Right cardiac atrium (tissue), 5 donors: ENCODE data around the gene SH3PXD2A. TPM values are rescaled to one million over a fixed set of nuclear protein-coding genes. Genes with fewer than 3 reads are reported as not detected.

ENCODE experiments used
- ATAC-seq, 2 donors: fragments of 200-7000 bp; cut with Tn5 transposase; one replicate each; pipeline versions ENCODE4 v1.8.0 to v1.9.1; 2020; ENCODE audit warnings: moderate library complexity in 2 of 2, mild to moderate bottlenecking in 1 of 2
- DNase-seq, 3 donors: peaks; one replicate each; pipeline ENCODE4 v3.0.0-alpha.2; 2020
- H3K27ac ChIP-seq: one replicate; pipeline ENCODE4 v1.5.1; 2013; ENCODE audit warnings: mild to moderate bottlenecking, low read length, control low read depth, moderate library complexity
- H3K27me3 ChIP-seq: one replicate; pipeline ENCODE4 v1.6.1; 2013; ENCODE audit not compliant: control insufficient read depth, insufficient read depth
- H3K4me1 ChIP-seq: one replicate; pipeline ENCODE4 v1.6.1; 2013; ENCODE audit warnings: low read length; ENCODE audit not compliant: control insufficient read depth, insufficient read depth
- H3K4me3 ChIP-seq: one replicate; pipeline ENCODE4 v1.5.1; 2013; ENCODE audit warnings: low read length, control low read depth
- H3K9me3 ChIP-seq: one replicate; pipeline ENCODE4 v1.6.1; 2013; ENCODE audit warnings: low read length; ENCODE audit not compliant: control insufficient read depth
- WGBS: extraction: QIAGEN DNeasy Blood & Tissue Kit; methylation state at CpG from one replicate; pipeline ENCODE4 v1.1.7; 2013; 5-methylcytosine and 5-hydroxymethylcytosine counted together
- intact Hi-C, 4 donors: fragments of 100-400 bp; cut with DNase I; formaldehyde crosslinking; loops; one replicate each; pipeline versions ENCODE4 v1.11.0 to v1.14.0; 2022 to 2023
- polyA plus RNA-seq: library from polyadenylated mRNA; stranded (reverse); fragments of 200-250 nt; gene quantifications from one replicate; pipeline ENCODE4 v1.2.3, GENCODE V29; 2013
- total RNA-seq, 4 donors: library from RNA; stranded (reverse); fragmentation: NEBNext Ultra II Directional; extraction: Animal tissue kit (Norgen Biotek cat#: 25700); gene quantifications; one replicate each; pipeline ENCODE4 v1.2.1, GENCODE V29; 2021
- donor health status: healthy with polysubstance abuse.
- donor health status: DM: no; HTN: yes; CAD: no.
- donor health status: DM: no; HTN: no; CAD: no.
- donor health status: DM: no; HTN: yes; CAD: no; lungs with severe emphysema.
- donor health status: DM: yes; HTN: yes; CAD: no.

Gene SH3PXD2A
- total and polyA plus RNA-seq, 5 donors, result 13.5 to 31.7 (median 30.9) TPM

DNA sequence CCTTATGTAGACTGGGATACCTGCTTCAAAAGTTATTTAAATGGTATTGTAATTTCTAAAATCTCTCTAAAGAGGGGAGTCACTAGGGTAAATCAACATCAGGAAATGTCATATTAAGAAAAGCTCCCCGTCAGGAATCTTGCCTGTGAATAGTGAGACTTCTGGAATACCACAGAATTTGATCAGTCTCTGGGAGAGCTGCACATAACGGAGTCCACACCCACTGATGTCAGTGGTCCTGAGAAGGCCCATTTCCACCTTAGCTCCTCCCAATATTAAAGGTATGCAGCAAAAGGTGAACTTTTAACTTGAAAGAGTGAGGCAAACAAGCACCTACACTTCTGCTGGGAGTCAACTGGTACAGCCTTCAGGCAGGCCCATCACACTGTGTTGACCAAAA, 35.3 kb upstream of the SH3PXD2A start:
- intact Hi-C loops, result loop anchor here in 2 of 4 donors (10.0 kb wide), 2 partner anchors 74 to 314 kb away; partner anchors contain the start of gene SLK (in 1 of the 2)
- ATAC-seq, result no peak
- no peaks in the 10 kb centered on the region for H3K9me3 ChIP-seq
- no peak for DNase-seq
- H3K4me1 ChIP-seq, result peaks cover 5% of the 10 kb centered on the region
- WGBS, result 69% methylated on average over 2 of the region's 2 CpGs
- H3K27me3 ChIP-seq, result no peaks in the 10 kb centered on the region
- H3K27ac ChIP-seq, result peak overlapping the region; percentile 25
- no peak overlapping the region for H3K4me3 ChIP-seq

DNA sequence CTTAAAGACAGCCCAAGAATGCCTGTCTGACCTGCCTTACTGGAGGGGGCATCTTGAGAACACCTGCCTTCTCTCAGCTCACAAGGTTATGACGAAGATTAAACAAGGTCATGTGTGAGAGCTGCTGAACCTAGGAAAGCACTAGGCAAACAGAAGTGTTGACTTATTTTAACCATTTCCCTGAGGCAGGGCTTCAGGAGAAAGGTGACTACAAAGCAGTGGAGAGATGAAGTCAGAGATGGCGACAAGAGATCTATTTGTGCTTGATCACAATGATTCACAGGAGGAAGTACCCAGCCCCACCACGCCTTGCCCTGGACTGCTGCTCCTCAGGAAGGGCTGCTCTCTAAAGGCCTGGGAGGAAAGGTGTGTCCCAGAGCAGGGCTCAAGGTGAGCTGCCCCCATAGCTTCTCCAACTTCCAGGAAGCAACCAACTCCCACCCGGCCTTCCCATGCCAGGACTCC, 34.9 kb upstream of the SH3PXD2A start:
- peak overlapping the region; percentile 43 for H3K27ac ChIP-seq
- H3K27me3 ChIP-seq, result no peaks in the 10 kb centered on the region
- no peak overlapping the region for H3K4me3 ChIP-seq
- H3K4me1 ChIP-seq, result peaks cover 2% of the 10 kb centered on the region
- intact Hi-C loops, result loop anchor here in 2 of 4 donors (10.0 kb wide), 2 partner anchors 75 to 315 kb away; partner anchors contain the start of gene SLK (in 1 of the 2)
- DNase-seq (peak in 1 of 3 donors; percentile 47), ATAC-seq (peak; percentile 4 to 62)
- no peaks in the 10 kb centered on the region for H3K9me3 ChIP-seq
- 68% methylated on average over 4 of the region's 4 CpGs for WGBS

DNA sequence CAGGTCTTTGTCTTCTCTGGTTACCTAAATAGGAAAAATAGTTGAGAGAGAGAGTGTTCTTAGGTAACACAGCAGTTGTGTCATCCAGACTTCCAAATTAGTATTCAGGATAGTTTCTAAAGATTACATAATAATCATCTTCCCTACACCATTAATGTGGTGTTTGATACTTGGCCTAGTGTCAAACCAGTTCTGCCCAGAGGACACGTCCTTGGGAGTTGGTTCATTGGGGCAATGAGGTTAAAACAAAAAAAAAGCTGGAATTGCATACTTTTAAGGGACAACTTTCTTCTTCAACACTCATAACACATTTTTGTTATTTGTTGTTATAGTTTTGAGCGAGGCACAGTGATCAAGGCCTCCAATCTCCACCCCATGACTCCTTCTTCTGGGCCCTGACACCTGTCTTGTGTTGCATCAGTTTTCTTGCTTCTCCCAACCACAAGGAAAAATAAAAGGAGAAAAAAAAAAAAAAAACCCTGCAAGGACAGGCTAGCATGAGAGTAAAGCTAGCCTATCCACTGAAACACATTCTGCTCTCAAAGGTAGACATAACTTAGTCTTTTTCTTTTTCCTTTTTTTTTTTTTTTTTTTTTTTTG, 33.8 kb upstream of the SH3PXD2A start:
- DNase-seq (no peak), ATAC-seq (no peak)
- 72% methylated on average over 2 of the region's 2 CpGs for WGBS
- Histone ChIP-seq H3K4me1 (peaks cover 2% of the 10 kb centered on the region), H3K27ac (peak overlapping the region; percentile 45), H3K4me3 (no peak overlapping the region), H3K27me3 (no peaks in the 10 kb centered on the region), H3K9me3 (no peaks in the 10 kb centered on the region)
- intact Hi-C loops, result loop anchor here in 3 of 4 donors (5.0 to 10.0 kb wide), 6 partner anchors 98 to 326 kb away; partner anchors contain the start of gene SFR1 (in 2 of the 3)

DNA sequence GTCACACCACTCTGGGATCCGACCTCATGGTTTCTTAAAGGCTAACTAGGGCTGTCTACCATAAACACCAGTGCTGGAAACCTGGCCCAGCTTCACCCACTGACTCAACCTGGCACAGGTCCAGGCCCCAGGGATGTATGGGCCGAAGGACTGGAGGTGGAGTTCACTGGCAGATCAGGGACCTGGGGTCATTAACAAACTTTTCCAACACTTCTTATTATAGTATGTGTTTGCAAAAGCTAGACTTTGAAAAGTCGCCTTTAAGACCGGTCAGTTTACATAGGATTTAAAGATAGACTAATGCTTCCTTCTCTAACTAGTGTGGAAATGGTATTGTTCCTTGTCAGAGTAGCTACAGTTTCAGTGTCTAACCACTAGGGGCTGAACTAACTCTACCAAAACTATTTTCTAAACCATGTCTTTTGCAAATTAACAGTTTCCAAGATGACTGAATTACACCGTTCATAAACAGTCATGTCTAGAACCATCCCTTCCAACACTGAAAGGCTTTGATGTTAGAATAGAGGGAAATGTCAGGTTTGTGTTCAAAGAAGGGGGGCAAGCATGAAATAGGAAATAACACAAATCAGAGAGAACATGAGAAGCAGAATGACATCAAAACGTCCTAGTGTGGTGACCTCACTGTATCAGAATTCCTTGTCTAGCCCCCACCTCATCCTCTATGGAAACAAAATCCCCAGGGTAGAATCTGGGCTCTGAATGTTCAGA, 32.9 kb upstream of the SH3PXD2A start:
- H3K27me3 ChIP-seq, result no peaks in the 10 kb centered on the region
- no peaks in the 10 kb centered on the region for H3K9me3 ChIP-seq
- peaks cover 2% of the 10 kb centered on the region for H3K4me1 ChIP-seq
- DNase-seq, result peak; percentile 72 to 80 (median 78)
- intact Hi-C loops, result loop anchor here in 3 of 4 donors (5.0 to 10.0 kb wide), 6 partner anchors 99 to 327 kb away; partner anchors contain the start of gene SFR1 (in 2 of the 3)
- ATAC-seq, result peak; percentile 59 to 74
- WGBS, result 6% methylated on average over 6 of the region's 6 CpGs
- no peak overlapping the region for H3K4me3 ChIP-seq
- H3K27ac ChIP-seq, result peak overlapping the region; percentile 26

DNA sequence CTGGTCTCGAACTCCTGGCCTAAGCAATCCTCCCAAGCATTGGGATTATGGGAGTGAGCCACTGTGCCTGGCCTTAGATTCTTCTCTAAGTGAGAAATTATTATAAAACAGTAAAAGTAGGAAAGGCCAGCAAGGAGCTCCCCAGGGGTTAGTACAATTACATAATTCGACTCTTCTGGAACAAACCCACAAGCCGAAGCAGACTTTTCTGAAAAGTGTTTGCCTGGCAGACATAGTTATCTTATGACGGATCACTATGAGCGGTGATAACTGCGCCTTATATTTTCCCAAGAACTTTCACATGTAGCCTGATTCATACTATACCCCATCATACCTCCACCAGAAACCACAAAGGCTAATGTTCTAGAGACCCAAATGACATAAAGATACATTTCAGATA, 30.2 kb upstream of the SH3PXD2A start:
- no peaks in the 10 kb centered on the region for H3K4me1 ChIP-seq
- ATAC-seq (peak in 1 of 2 donors; percentile 14), DNase-seq (no peak)
- intact Hi-C loops, result loop anchor here in 3 of 4 donors (5.0 to 10.0 kb wide), 6 partner anchors 102 to 329 kb away; partner anchors contain the start of gene SFR1 (in 2 of the 3)
- H3K27ac ChIP-seq, result no peak overlapping the region
- H3K27me3 ChIP-seq, result no peaks in the 10 kb centered on the region
- WGBS, result 69% methylated on average over 6 of the region's 6 CpGs
- no peak overlapping the region for H3K4me3 ChIP-seq
- no peaks in the 10 kb centered on the region for H3K9me3 ChIP-seq

DNA sequence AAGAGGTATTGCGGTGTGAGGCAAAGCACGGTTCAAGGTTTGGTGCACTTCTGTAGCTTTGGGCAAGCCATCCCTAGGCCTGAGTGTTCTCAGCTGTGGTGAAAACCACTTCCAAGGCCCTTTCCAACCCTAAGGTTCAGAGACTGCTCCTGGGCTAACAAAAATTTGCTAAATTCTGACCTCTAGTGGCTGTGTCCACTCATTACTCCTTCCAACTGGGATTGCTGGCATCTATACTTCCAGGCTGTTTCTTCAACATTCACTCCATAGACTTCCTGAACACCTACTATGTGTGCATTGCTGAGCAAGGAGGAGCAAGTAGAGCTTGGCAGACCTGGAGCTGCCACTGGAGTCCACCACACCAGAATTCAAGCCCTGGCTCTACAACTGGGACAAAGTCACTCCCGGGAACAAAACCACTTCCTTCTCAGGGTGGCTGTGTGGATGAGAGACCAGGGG, 29.3 kb upstream of the SH3PXD2A start:
- intact Hi-C loops, result loop anchor here in 3 of 4 donors (5.0 to 10.0 kb wide), 6 partner anchors 103 to 330 kb away; partner anchors contain the start of gene SFR1 (in 2 of the 3)
- Histone ChIP-seq H3K9me3 (no peaks in the 10 kb centered on the region), H3K27me3 (no peaks in the 10 kb centered on the region), H3K4me3 (no peak overlapping the region), H3K4me1 (no peaks in the 10 kb centered on the region), H3K27ac (no peak overlapping the region)
- peak; percentile 47 to 58 for ATAC-seq
- DNase-seq, result no peak
- 70% methylated on average over 3 of the region's 3 CpGs for WGBS

DNA sequence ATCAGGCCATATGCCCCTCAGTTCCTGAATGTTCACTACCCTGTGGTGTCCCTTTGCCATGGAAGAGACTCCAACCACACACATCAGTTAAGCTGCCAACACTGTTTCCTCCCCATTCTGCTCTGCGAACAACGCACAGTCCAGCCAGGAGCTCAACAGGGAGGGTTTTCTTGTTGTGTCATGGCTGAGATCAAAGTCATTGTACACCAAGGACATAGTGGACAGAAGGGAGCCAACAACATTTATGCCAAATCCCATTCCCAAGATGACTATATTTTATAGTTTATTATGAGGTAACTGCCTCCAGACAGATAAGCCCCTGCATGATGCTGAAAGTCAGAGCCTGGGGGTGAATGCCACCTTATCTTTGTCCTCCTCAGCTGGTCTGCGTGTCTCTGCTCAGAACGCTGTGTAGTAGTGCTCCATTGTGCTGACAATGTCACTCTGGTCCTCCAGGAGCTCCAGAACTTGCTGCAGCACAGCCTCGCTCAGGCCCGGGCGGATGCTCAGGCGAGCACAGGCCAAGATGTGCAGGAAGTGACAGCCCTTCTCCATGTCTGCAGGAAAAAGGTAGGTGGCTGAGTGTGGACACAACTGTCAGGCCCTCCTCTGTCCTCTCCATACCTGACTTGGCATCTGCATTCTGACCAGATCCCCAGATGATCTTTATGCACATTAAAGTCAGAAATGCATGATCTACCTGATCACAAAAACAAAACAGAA, 27.1 kb upstream of the SH3PXD2A start:
- DNase-seq, result no peak
- H3K27ac ChIP-seq, result peak overlapping the region; percentile 53
- no peaks in the 10 kb centered on the region for H3K27me3 ChIP-seq
- WGBS, result 78% methylated on average over 8 of the region's 8 CpGs
- no peak for ATAC-seq
- no peak overlapping the region for H3K4me3 ChIP-seq
- no peaks in the 10 kb centered on the region for H3K4me1 ChIP-seq
- no peaks in the 10 kb centered on the region for H3K9me3 ChIP-seq
- intact Hi-C loops, result loop anchor here in 2 of 4 donors (10.0 kb wide), 3 partner anchors 122 to 332 kb away; partner anchors contain the start of gene SFR1 (in 1 of the 2)

DNA sequence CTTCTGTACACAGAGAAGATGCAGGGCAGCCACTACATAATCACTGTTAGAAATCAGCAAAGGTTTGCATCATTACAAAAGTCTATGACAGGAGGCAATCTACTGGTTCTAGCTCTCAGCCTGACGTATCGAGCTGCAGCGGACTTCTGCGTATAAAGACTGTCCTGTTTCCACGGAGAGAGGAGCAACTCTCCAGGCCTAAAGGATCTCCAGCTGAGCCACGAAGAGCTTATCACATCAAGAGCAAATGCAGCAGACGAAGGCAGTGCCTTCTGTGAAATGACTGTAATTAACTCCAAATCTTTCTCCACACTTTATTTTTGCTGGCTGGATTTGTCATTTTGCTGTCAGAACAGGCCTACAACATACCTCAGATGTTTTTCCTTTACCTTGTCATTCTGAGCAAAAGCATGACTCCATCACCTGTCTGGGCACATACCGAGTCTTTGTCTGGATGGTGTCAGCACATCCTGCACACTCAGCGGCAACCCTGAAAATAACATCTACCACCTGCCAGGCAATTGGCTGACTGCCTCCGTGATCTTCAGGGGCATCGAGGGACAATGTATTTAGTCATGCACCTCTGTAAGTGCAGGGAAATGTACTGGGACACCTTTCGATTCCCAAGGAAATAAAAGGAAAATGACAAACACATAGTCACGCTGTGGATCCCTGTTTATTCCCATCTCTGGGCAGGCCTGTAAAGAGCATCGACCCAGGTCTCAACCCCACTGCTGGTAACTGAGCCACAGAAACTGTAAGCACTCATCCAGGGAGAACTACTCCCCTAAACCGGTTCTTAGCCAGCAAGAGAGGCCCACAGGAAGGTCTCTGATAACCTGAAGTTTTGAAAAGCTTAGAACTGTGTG, 26.3 kb upstream of the SH3PXD2A start:
- intact Hi-C loops, result loop anchor here in 2 of 4 donors (10.0 kb wide), 3 partner anchors 123 to 333 kb away; partner anchors contain the start of gene SFR1 (in 1 of the 2)
- peak overlapping the region; percentile 53 for H3K27ac ChIP-seq
- no peak for DNase-seq
- H3K9me3 ChIP-seq, result no peaks in the 10 kb centered on the region
- no peak overlapping the region for H3K4me3 ChIP-seq
- H3K4me1 ChIP-seq, result no peaks in the 10 kb centered on the region
- no peak for ATAC-seq
- 70% methylated on average over 15 of the region's 15 CpGs for WGBS
- no peaks in the 10 kb centered on the region for H3K27me3 ChIP-seq

DNA sequence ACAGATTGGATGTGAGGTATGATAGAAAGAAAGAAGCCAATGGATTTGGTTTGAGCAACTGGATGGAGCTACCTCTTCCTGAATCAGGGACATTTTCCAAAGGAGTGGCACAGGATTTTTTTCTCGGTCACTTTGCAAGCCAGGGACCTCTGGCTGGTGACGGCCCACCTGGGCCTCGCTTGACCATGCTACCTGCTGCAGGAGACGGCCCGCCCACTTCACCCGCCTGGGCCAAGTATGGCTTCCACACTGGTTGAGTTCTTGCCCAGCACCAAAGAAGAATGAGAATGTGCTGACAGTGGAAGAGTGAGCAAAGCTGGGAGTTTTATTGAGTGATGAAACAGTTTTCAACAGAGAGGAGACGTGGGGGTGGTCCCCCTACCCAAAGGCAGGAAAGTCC, 24.5 kb upstream of the SH3PXD2A start:
- ATAC-seq, result no peak
- 98% methylated on average over 7 of the region's 7 CpGs for WGBS

DNA sequence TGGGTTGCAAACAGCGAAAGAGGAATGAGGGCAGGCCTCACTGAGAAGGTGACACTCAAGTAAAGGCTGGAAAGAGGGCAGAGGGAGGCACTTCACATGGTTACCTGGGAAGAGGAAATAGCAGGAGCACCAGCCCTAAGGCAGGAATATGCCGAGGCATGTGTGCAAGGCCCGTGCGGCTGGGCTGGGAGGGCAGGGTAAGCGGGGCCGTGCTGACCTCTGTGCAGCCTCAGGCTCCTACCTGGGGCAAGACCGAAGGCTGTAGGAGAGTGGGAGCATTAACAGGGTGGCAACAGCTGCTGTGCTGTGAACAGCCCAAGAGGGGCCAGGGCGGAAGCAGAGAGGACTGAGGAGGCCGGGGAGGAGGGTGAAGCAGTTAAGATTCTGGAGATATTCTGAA, 24.0 kb upstream of the SH3PXD2A start:
- Histone ChIP-seq H3K4me3 (no peak overlapping the region), H3K27me3 (no peaks in the 10 kb centered on the region), H3K9me3 (no peaks in the 10 kb centered on the region), H3K27ac (no peak overlapping the region), H3K4me1 (no peaks in the 10 kb centered on the region)
- intact Hi-C loops, result no loop called here
- ATAC-seq (peak; percentile 7 to 9), DNase-seq (no peak)
- WGBS, result 90% methylated on average over 9 of the region's 9 CpGs

More for the DNA sequence above, 24.5 kb upstream of the SH3PXD2A start:
- no peak overlapping the region for H3K27ac ChIP-seq
- H3K9me3 ChIP-seq, result no peaks in the 10 kb centered on the region
- no peaks in the 10 kb centered on the region for H3K4me1 ChIP-seq
- intact Hi-C loops, result loop anchor here in 2 of 4 donors (10.0 kb wide), 3 partner anchors 125 to 335 kb away; partner anchors contain the start of gene SFR1 (in 1 of the 2)
- no peaks in the 10 kb centered on the region for H3K27me3 ChIP-seq
- no peak overlapping the region for H3K4me3 ChIP-seq
- no peak for DNase-seq
